Measurements from ENCODE around the gene MYH6. TPM values are rescaled to one million over a fixed set of nuclear protein-coding genes. Genes with fewer than 3 reads are reported as not detected.

Gene MYH6
- total and polyA plus RNA-seq, 4 donors: 0.05 to 0.17 (median 0.06) TPM; not detected in 1

DNA sequence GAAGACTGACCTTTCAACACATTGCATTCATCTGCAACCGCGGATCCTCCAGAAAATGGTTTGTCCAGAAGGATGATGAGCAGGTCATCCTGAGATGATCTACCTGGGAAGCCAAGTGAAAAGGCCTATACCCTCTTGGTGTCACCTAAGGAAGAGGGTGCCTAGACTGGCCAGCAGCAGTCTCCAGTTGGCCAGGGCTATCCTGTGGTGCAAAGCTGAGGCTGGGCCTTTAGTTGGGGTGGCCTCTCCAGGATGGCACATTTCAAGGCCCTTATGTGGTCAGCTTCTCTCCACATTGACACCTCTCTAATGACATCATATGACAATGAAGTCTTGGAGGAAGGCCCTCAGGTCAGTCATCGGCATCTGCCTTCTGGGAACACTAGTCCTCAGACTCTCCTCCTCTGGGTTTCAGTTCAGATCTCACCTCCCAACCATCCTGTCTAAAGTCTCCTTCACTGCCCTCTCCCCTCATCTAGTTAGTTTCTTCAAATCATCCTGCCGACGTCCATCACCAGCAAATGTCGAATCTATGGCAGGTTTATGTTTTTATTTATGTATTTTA lies 52.1 kb downstream of the MYH6 start:
- Histone ChIP-seq H3K4me3 (ENCODE audit: low read depth in 1 of 3, low read length in 3 of 3) (no peak overlapping the region), H3K27me3 (ENCODE audit: control insufficient read depth in 4 of 4, insufficient read depth in 4 of 4, low read length in 3 of 4) (peaks cover 0 to 11% (median 2%) of the 10 kb centered on the region in 4 donors), H3K9ac (ENCODE audit: low read depth in 1 of 2, low read length in 2 of 2) (no peak overlapping the region), H3K27ac (ENCODE audit: low read depth in 1 of 2, low read length in 2 of 2) (no peak overlapping the region), H3K36me3 (ENCODE audit: control insufficient read depth in 4 of 4, insufficient read depth in 3 of 4, low read depth in 1 of 4, low read length in 3 of 4) (no peaks in the 10 kb centered on the region), H3K9me3 (ENCODE audit: control insufficient read depth in 4 of 4, low read length in 3 of 4) (no peaks in the 10 kb centered on the region), H3K4me1 (ENCODE audit: control insufficient read depth in 4 of 4, insufficient read depth in 4 of 4, low read length in 3 of 4) (peaks cover 4 to 11% (median 8%) of the 10 kb centered on the region in 4 donors)
- 88% methylated on average over 6 of the region's 6 CpGs for WGBS
- TF ChIP-seq FOXA2 (IDR thresholded peaks at IDR 0.05) (no peak), FOXA1 (IDR thresholded peaks at IDR 0.05) (no peak), SP1 (IDR thresholded peaks at IDR 0.05) (no peak), NR2F2 (IDR thresholded peaks at IDR 0.05) (no peak)
- TF ChIP-seq, protein P1, sequence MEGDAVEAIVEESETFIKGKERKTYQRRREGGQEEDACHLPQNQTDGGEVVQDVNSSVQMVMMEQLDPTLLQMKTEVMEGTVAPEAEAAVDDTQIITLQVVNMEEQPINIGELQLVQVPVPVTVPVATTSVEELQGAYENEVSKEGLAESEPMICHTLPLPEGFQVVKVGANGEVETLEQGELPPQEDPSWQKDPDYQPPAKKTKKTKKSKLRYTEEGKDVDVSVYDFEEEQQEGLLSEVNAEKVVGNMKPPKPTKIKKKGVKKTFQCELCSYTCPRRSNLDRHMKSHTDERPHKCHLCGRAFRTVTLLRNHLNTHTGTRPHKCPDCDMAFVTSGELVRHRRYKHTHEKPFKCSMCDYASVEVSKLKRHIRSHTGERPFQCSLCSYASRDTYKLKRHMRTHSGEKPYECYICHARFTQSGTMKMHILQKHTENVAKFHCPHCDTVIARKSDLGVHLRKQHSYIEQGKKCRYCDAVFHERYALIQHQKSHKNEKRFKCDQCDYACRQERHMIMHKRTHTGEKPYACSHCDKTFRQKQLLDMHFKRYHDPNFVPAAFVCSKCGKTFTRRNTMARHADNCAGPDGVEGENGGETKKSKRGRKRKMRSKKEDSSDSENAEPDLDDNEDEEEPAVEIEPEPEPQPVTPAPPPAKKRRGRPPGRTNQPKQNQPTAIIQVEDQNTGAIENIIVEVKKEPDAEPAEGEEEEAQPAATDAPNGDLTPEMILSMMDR (IDR thresholded peaks at IDR 0.05; ENCODE audit: low read depth, low read length, missing input control): no peak
- TF ChIP-seq, protein P2, sequence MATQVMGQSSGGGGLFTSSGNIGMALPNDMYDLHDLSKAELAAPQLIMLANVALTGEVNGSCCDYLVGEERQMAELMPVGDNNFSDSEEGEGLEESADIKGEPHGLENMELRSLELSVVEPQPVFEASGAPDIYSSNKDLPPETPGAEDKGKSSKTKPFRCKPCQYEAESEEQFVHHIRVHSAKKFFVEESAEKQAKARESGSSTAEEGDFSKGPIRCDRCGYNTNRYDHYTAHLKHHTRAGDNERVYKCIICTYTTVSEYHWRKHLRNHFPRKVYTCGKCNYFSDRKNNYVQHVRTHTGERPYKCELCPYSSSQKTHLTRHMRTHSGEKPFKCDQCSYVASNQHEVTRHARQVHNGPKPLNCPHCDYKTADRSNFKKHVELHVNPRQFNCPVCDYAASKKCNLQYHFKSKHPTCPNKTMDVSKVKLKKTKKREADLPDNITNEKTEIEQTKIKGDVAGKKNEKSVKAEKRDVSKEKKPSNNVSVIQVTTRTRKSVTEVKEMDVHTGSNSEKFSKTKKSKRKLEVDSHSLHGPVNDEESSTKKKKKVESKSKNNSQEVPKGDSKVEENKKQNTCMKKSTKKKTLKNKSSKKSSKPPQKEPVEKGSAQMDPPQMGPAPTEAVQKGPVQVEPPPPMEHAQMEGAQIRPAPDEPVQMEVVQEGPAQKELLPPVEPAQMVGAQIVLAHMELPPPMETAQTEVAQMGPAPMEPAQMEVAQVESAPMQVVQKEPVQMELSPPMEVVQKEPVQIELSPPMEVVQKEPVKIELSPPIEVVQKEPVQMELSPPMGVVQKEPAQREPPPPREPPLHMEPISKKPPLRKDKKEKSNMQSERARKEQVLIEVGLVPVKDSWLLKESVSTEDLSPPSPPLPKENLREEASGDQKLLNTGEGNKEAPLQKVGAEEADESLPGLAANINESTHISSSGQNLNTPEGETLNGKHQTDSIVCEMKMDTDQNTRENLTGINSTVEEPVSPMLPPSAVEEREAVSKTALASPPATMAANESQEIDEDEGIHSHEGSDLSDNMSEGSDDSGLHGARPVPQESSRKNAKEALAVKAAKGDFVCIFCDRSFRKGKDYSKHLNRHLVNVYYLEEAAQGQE (IDR thresholded peaks at IDR 0.05): no peak
- DNase-seq (ENCODE audit: low spot score): no peak

DNA sequence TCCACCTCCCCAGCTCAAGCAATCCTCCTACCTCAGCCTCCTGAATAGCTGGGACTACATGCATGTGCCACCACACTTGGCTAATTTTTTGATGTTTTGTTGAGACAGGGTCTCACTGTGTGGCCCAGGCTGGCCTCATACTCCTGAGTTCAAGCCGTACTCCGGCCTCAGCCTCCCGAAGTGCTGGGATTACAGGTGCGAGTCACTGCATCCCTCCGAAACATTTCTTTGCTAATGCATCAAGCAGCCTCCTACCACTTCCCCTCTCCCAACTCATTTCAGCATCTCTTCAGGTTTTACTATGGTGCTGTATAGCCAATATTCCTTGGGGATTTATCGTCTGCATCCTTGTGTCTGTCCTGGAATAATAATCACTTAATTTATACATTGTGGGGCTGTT lies 53.1 kb downstream of the MYH6 start:
- no peak overlapping the region for H3K27ac ChIP-seq (ENCODE audit: low read depth in 1 of 2, low read length in 2 of 2)
- H3K36me3 ChIP-seq (ENCODE audit: control insufficient read depth in 4 of 4, insufficient read depth in 3 of 4, low read depth in 1 of 4, low read length in 3 of 4): no peaks in the 10 kb centered on the region
- H3K4me1 ChIP-seq (ENCODE audit: control insufficient read depth in 4 of 4, insufficient read depth in 4 of 4, low read length in 3 of 4): peaks cover 4 to 11% (median 8%) of the 10 kb centered on the region in 4 donors
- H3K4me3 ChIP-seq (ENCODE audit: low read depth in 1 of 3, low read length in 3 of 3): no peak overlapping the region
- no peak overlapping the region for H3K9ac ChIP-seq (ENCODE audit: low read depth in 1 of 2, low read length in 2 of 2)
- 81% methylated on average over 6 of the region's 6 CpGs for WGBS
- peaks cover 0 to 11% (median 2%) of the 10 kb centered on the region in 4 donors for H3K27me3 ChIP-seq (ENCODE audit: control insufficient read depth in 4 of 4, insufficient read depth in 4 of 4, low read length in 3 of 4)
- TF ChIP-seq JUND (IDR thresholded peaks at IDR 0.05) (no peak), FOXA1 (IDR thresholded peaks at IDR 0.05) (no peak), HNF4A (conservative IDR thresholded peaks at IDR 0.05) (no peak), RAD21 (IDR thresholded peaks at IDR 0.05) (no peak), RXRA (IDR thresholded peaks at IDR 0.05) (no peak), NR2F2 (IDR thresholded peaks at IDR 0.05) (no peak)
- TF ChIP-seq, protein P1 (IDR thresholded peaks at IDR 0.05; ENCODE audit: low read depth, low read length, missing input control): no peak
- TF ChIP-seq, protein P3, sequence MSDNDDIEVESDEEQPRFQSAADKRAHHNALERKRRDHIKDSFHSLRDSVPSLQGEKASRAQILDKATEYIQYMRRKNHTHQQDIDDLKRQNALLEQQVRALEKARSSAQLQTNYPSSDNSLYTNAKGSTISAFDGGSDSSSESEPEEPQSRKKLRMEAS (IDR thresholded peaks at IDR 0.05): no peak
- H3K9me3 ChIP-seq (ENCODE audit: control insufficient read depth in 4 of 4, low read length in 3 of 4): no peaks in the 10 kb centered on the region
- DNase-seq (ENCODE audit: low spot score): no peak

All from liver (tissue), 9 donors.